Purkinje cell (primary cell): ENCODE measurements around the gene SLC27A3. TPM values are rescaled to one million over a fixed set of nuclear protein-coding genes. Genes with fewer than 3 reads are reported as not detected.

Experiments
- polyA plus RNA-seq: library from polyadenylated mRNA; unstranded; fragments of >200 nt; fragmentation: Nextera tagmentation; gene quantifications from 2 replicates; pipeline ENCODE4 v1.2.1, GENCODE V29; 2014

Gene SLC27A3
- polyA plus RNA-seq = 1.2 and 5.0 TPM in 2 replicates

GRCh38 chr1:153774780-153775457 lies at the start of gene SLC27A3:
SLC27A3 (plus strand) TSS chr1:153775407; CDS start chr1:153775498, 91 bp downstream.

GRCh38 chr1:153727463-153728304 lies 47.5 kb upstream of the SLC27A3 start, which contains the start of gene INTS3:
INTS3 (plus strand) TSS chr1:153728050; CDS start chr1:153728635, 585 bp downstream.

Other genes with a start within 250 kb of the SLC27A3 start
- gene S100A6, start 239.4 kb upstream of the SLC27A3 start, polyA plus RNA-seq = 19.2 and 39.7 TPM in 2 replicates
- not detected in 2 replicates for gene S100A5, start 234.5 kb upstream of the SLC27A3 start, polyA plus RNA-seq
- gene S100A4, start 229.6 kb upstream of the SLC27A3 start, polyA plus RNA-seq = 1.2 and 2.7 TPM in 2 replicates
- gene S100A3, start 226.1 kb upstream of the SLC27A3 start, polyA plus RNA-seq = not detected in 2 replicates
- gene S100A2, start 209.6 kb upstream of the SLC27A3 start, polyA plus RNA-seq = not detected in 2 replicates
- 4.3 and 12.6 TPM in 2 replicates for gene S100A16, start 162.3 kb upstream of the SLC27A3 start, polyA plus RNA-seq
- gene S100A14, start 159.1 kb upstream of the SLC27A3 start, polyA plus RNA-seq = not detected in 2 replicates
- 35.3 and 50.8 TPM in 2 replicates for gene S100A13, start 147.9 kb upstream of the SLC27A3 start, polyA plus RNA-seq
- gene S100A1, start 147.0 kb upstream of the SLC27A3 start, polyA plus RNA-seq = not detected in 2 replicates
- 26.9 and 28.4 TPM in 2 replicates for gene CHTOP, start 141.3 kb upstream of the SLC27A3 start, polyA plus RNA-seq
- 43.2 and 43.3 TPM in 2 replicates for gene SNAPIN, start 116.7 kb upstream of the SLC27A3 start, polyA plus RNA-seq
- gene ILF2, start 104.4 kb upstream of the SLC27A3 start, polyA plus RNA-seq = 91.4 and 99.4 TPM in 2 replicates
- gene NPR1, start 96.7 kb upstream of the SLC27A3 start, polyA plus RNA-seq = 0.23 and 1.7 TPM in 2 replicates
- gene INTS3, start 47.4 kb upstream of the SLC27A3 start, polyA plus RNA-seq = 12.1 and 16.4 TPM in 2 replicates
- gene GATAD2B, start 147.6 kb downstream of the SLC27A3 start, polyA plus RNA-seq = 6.8 and 10.9 TPM in 2 replicates
- 4.2 and 4.7 TPM in 2 replicates for gene DENND4B, start 171.3 kb downstream of the SLC27A3 start, polyA plus RNA-seq
- 1.9 and 2.2 TPM in 2 replicates for gene CRTC2, start 183.2 kb downstream of the SLC27A3 start, polyA plus RNA-seq
- 4.4 and 10.6 TPM in 2 replicates for gene SLC39A1, start 188.1 kb downstream of the SLC27A3 start, polyA plus RNA-seq
- gene CREB3L4, start 192.5 kb downstream of the SLC27A3 start, polyA plus RNA-seq = 0.57 and 1.4 TPM in 2 replicates
- gene JTB, start 202.3 kb downstream of the SLC27A3 start, polyA plus RNA-seq = 80.0 and 112 TPM in 2 replicates
- 2.4 and 2.9 TPM in 2 replicates for gene RAB13, start 210.9 kb downstream of the SLC27A3 start, polyA plus RNA-seq
- 1,044 and 1,179 TPM in 2 replicates for gene RPS27, start 215.4 kb downstream of the SLC27A3 start, polyA plus RNA-seq